Fibroblast of pulmonary artery (primary cell): Measurements from ENCODE around the gene FAXDC2.
A peak's percentile ranks its signal among the peaks of the same experiment; 100 is the strongest.

Source experiments
- DNase-seq: peaks from one replicate; pipeline ENCODE4 v3.0.0-alpha.2; 2010; ENCODE audit warnings: low read depth
- H3K4me3 ChIP-seq: replicated peaks from 2 replicates; pipeline ENCODE4 v1.5.1; 2011; ENCODE audit warnings: low read depth, mild to moderate bottlenecking, control low read depth, low read length, moderate library complexity
- TF ChIP-seq, protein P1 (sequence below): IDR thresholded peaks from 2 replicates; pipeline ENCODE4 v1.5.1; 2011; ENCODE audit warnings: mild to moderate bottlenecking, control low read depth, low read length, inconsistent platforms; ENCODE audit errors: missing control alignments

The FAXDC2 gene

DNA sequence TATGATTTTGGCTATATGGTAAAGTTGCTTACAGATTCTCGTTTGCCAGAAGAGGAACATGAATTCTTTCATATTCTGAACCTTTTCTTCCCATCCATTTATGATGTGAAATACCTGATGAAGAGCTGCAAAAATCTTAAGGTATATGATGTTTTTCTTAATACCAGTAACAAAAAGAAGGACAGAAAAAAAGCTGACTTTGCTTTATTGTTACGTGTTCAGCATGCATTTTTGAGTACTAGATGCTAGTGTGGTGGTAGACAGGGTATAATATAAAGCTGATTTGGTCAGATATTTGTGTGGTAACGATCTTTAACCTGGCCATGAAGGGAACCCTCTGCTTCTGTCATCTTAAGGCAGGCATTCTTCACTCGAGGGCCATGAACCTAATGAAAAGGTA, 21.3 kb upstream of the FAXDC2 start:
- H3K4me3 ChIP-seq: no peak overlapping the region

DNA sequence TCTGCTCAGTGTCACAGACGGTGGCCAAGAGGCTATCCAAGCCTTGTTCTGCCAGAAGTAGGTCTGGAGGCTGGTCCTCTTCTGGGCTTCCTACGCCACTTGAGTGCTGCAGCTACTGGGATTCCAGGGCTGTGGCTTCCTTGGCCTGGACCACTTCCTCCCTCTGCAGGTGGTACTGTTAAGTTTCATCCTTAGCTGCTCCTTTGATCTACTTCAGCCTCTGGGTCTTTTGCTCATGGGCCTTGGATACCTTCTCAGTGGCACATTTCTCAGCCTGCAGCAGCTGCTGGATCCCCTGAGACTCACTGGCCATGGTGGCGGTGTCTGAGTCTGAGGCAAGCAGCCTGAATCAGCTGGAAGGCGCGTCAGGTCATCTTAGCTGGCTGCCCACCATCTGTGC, 18.3 kb upstream of the FAXDC2 start:
- no peak for DNase-seq
- no peak overlapping the region for H3K4me3 ChIP-seq
- TF ChIP-seq, protein P1, sequence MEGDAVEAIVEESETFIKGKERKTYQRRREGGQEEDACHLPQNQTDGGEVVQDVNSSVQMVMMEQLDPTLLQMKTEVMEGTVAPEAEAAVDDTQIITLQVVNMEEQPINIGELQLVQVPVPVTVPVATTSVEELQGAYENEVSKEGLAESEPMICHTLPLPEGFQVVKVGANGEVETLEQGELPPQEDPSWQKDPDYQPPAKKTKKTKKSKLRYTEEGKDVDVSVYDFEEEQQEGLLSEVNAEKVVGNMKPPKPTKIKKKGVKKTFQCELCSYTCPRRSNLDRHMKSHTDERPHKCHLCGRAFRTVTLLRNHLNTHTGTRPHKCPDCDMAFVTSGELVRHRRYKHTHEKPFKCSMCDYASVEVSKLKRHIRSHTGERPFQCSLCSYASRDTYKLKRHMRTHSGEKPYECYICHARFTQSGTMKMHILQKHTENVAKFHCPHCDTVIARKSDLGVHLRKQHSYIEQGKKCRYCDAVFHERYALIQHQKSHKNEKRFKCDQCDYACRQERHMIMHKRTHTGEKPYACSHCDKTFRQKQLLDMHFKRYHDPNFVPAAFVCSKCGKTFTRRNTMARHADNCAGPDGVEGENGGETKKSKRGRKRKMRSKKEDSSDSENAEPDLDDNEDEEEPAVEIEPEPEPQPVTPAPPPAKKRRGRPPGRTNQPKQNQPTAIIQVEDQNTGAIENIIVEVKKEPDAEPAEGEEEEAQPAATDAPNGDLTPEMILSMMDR: no peak

More for the DNA sequence above, 21.3 kb upstream of the FAXDC2 start:
- DNase-seq: no peak
- TF ChIP-seq, protein P1: no peak

DNA sequence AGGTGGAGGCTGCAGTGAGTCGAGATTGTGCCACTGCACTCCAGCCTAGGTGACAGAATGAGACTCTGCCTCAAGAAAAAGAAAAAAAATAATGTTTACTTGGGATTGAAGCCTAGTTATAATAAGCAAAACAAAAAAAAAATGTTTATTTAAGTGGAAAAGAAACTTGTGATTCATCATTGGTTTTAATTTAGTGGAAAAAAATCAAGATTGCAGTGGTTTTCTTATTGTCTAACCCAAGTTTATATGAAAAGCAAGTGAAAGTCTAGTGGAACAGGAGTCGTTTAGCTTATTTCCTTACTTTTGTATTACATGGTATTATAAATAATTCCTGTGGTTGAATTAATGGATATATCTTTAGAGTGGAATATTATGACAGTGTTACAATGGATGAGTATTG, 16.4 kb upstream of the FAXDC2 start:
- no peak for DNase-seq
- TF ChIP-seq, protein P1: no peak
- no peak overlapping the region for H3K4me3 ChIP-seq

DNA sequence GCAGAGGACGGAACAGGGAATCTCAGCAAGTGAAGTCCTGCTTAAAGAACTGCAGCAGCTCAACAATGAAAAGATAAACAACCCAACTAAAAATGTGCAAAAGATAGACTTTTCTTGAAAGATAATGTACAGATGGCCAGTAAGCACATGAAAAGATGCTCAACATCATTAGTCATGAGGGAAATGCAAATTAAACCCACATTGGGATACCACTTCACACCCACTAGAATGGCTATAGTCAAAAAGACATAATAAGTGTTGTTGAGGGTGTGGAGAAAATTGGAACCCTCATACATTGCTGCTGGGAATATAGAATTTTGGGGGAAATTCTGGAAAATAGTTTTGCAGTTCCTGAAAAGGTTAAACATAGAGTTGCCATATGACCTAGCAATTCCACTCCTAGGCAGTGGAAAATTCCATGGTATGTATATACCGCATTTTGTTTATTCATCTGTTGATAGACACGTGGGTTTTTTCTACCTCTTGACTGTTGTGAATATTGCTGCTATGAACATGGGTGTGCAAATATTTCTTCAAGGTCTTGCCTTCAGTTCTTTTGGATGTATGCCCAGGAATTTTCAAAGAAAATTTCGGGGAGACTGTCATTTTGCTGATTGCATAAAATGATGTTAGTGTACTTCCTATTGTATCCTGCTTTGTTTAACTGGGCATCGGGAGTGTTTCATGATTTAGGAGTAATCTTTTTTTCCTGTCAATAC, 15.2 kb upstream of the FAXDC2 start:
- no peak overlapping the region for H3K4me3 ChIP-seq
- TF ChIP-seq, protein P1: no peak
- DNase-seq: peak; percentile 25

DNA sequence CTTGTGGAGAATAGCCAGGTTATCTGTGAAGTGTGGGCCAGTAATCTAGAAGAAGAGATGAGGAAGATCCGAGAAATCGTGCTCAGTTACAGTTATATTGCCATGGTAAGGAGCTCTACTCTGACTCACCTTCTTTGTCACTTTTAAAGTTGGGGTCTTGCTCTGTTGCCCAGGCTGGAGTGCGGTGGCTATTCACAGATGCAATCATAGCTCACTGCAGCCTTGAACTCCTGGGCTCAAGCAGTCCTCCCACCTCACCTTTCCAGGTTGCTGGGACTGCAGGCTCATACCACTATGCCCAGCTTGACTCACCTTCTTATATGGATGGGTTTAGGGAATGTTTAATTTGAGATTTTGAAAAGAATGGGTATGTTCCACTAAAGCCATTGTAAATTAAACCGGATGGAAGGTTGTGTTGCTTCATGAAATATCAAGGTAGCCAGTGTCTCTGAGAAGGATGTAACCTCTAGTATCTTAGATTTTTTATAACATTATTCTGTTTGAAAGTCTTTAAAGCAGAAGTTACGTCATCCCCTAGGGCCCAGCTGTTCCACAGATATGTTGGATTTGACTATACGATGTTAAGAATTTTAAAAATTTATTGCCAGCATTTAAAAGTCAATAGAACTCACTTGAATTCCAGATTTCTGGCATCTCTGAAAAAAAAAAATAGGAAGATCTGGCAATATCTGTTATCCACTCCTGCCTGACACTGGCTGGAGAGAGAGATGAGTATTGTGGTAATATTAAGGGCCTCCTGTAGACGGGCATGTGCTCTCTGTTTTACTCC, 13.1 kb upstream of the FAXDC2 start:
- no peak for DNase-seq
- TF ChIP-seq, protein P1: no peak
- no peak overlapping the region for H3K4me3 ChIP-seq

DNA sequence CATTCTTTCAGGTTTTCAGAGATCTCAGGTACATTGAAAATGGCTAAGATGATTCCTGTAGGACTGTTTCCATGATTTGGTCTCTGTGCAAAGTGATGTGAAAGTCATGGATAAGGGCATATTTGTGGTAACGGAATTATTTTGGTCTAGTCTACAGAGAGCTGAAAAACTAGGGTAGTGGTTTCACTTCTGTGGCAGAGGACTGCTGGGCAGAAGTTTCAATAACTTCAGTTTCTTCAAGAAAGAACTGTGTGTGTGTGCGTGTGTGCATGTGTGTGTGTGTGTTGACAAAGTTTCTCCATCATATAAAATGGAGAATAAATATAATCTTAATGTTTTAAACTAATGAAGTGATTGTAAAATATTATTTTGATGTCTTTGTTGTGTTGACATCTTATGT, 12.4 kb upstream of the FAXDC2 start:
- no peak overlapping the region for H3K4me3 ChIP-seq
- no peak for DNase-seq
- TF ChIP-seq, protein P1: no peak
